BLaER1 (cell line): ENCODE measurements around the gene PBX3.

Experiments
- H3K27ac ChIP-seq: shearing (Covaris generic); formaldehyde crosslinking; 2 replicates; pipeline ENCODE4 v1.8.1; 2022
- H3K27me3 ChIP-seq: shearing (Covaris generic); formaldehyde crosslinking; 2 replicates; pipeline ENCODE4 v1.8.1; 2022
- H3K36me3 ChIP-seq: shearing (Covaris generic); formaldehyde crosslinking; 2 replicates; pipeline ENCODE4 v1.8.1; 2022
- H3K4me1 ChIP-seq: shearing (Covaris generic); formaldehyde crosslinking; 2 replicates; pipeline ENCODE4 v1.8.1; 2022
- H3K4me2 ChIP-seq: shearing (Covaris generic); formaldehyde crosslinking; 2 replicates; pipeline ENCODE4 v1.8.1; 2022
- H3K4me3 ChIP-seq: shearing (Covaris generic); formaldehyde crosslinking; 2 replicates; pipeline ENCODE4 v1.8.1; 2022
- H3K9ac ChIP-seq: shearing (Covaris generic); formaldehyde crosslinking; 2 replicates; pipeline ENCODE4 v1.8.1; 2022
- H3K9me3 ChIP-seq: shearing (Covaris generic); formaldehyde crosslinking; 2 replicates; pipeline ENCODE4 v1.8.1; 2022
- H4K20me1 ChIP-seq: shearing (Covaris generic); formaldehyde crosslinking; 2 replicates; pipeline ENCODE4 v1.8.1; 2022
- Cebpa-rat ChIP-seq: shearing (Covaris generic); IDR thresholded peaks from 2 replicates; pipeline ENCODE4 v1.8.1; 2022

The PBX3 gene

GRCh38 chr9:125972012-125972729, 225.0 kb downstream of the PBX3 start:
- H3K9ac ChIP-seq, result no peak overlapping the region
- no peak for TF ChIP-seq Cebpa-rat
- no peak overlapping the region for H3K4me3 ChIP-seq
- no peaks in the 10 kb centered on the region for H3K9me3 ChIP-seq
- no peaks in the 10 kb centered on the region for H3K27me3 ChIP-seq
- no peak overlapping the region for H3K4me2 ChIP-seq
- peaks cover 34% of the 10 kb centered on the region for H3K4me1 ChIP-seq
- H3K27ac ChIP-seq, result no peak overlapping the region
- H3K36me3 ChIP-seq, result no peaks in the 10 kb centered on the region
- H4K20me1 ChIP-seq, result no peaks in the 10 kb centered on the region

GRCh38 chr9:125973547-125973946, 226.4 kb downstream of the PBX3 start:
- no peak overlapping the region for H3K4me2 ChIP-seq
- no peak for TF ChIP-seq Cebpa-rat
- no peak overlapping the region for H3K9ac ChIP-seq
- no peak overlapping the region for H3K27ac ChIP-seq
- H3K27me3 ChIP-seq, result no peaks in the 10 kb centered on the region
- H3K36me3 ChIP-seq, result no peaks in the 10 kb centered on the region
- H4K20me1 ChIP-seq, result no peaks in the 10 kb centered on the region
- H3K4me1 ChIP-seq, result peaks cover 21% of the 10 kb centered on the region
- H3K4me3 ChIP-seq, result no peak overlapping the region
- H3K9me3 ChIP-seq, result 0 out of 2 replicates have a peak, but pooled peaks cover 5% of the 10 kb centered on the region

- no peaks in the 10 kb centered on the region for H4K20me1 ChIP-seq
- no peaks in the 10 kb centered on the region for H3K27me3 ChIP-seq
- no peak overlapping the region for H3K4me3 ChIP-seq
- TF ChIP-seq Cebpa-rat, result no peak
- peaks cover 10% of the 10 kb centered on the region for H3K9me3 ChIP-seq
- H3K27ac ChIP-seq, result no peak overlapping the region
- H3K36me3 ChIP-seq, result no peaks in the 10 kb centered on the region
- no peak overlapping the region for H3K4me2 ChIP-seq
- peaks cover 9% of the 10 kb centered on the region for H3K4me1 ChIP-seq
- no peak overlapping the region for H3K9ac ChIP-seq
Observed at GRCh38 chr9:125974705-125975104, 227.5 kb downstream of the PBX3 start.

- Histone ChIP-seq H3K9ac (no peak overlapping the region), H3K27me3 (no peaks in the 10 kb centered on the region), H4K20me1 (no peaks in the 10 kb centered on the region), H3K4me1 (no peaks in the 10 kb centered on the region), H3K4me2 (no peak overlapping the region), H3K36me3 (no peaks in the 10 kb centered on the region; the same call in 1 of the 2 replicates), H3K27ac (no peak overlapping the region), H3K4me3 (no peak overlapping the region), H3K9me3 (peaks cover 20% of the 10 kb centered on the region)
- TF ChIP-seq Cebpa-rat, result no peak
Observed at GRCh38 chr9:125977223-125977622, 230.1 kb downstream of the PBX3 start.

GRCh38 chr9:125979383-125979782, 232.2 kb downstream of the PBX3 start:
- Histone ChIP-seq H3K4me2 (no peak overlapping the region), H3K9ac (no peak overlapping the region), H3K4me1 (no peaks in the 10 kb centered on the region), H3K36me3 (no peaks in the 10 kb centered on the region; the same call in 1 of the 2 replicates), H3K4me3 (no peak overlapping the region), H3K9me3 (peaks cover 20% of the 10 kb centered on the region), H3K27ac (no peak overlapping the region), H4K20me1 (no peaks in the 10 kb centered on the region), H3K27me3 (no peaks in the 10 kb centered on the region)
- TF ChIP-seq Cebpa-rat, result no peak

GRCh38 chr9:125982798-125983406, 235.7 kb downstream of the PBX3 start:
- no peak for TF ChIP-seq Cebpa-rat
- no peak overlapping the region for H3K9ac ChIP-seq
- no peak overlapping the region for H3K4me3 ChIP-seq
- H3K4me1 ChIP-seq, result no peaks in the 10 kb centered on the region
- no peaks in the 10 kb centered on the region for H3K27me3 ChIP-seq
- H3K4me2 ChIP-seq, result no peak overlapping the region
- H3K27ac ChIP-seq, result no peak overlapping the region
- peaks cover 16% of the 10 kb centered on the region for H3K9me3 ChIP-seq
- H4K20me1 ChIP-seq, result no peaks in the 10 kb centered on the region
- no peaks in the 10 kb centered on the region; the same call in 1 of the 2 replicates for H3K36me3 ChIP-seq

GRCh38 chr9:125983681-125984080, 236.5 kb downstream of the PBX3 start:
- Histone ChIP-seq H3K4me3 (no peak overlapping the region), H4K20me1 (no peaks in the 10 kb centered on the region), H3K27ac (no peak overlapping the region), H3K4me1 (no peaks in the 10 kb centered on the region), H3K27me3 (no peaks in the 10 kb centered on the region), H3K9ac (no peak overlapping the region), H3K36me3 (no peaks in the 10 kb centered on the region; the same call in 1 of the 2 replicates), H3K9me3 (peaks cover 15% of the 10 kb centered on the region), H3K4me2 (no peak overlapping the region)
- TF ChIP-seq Cebpa-rat, result no peak

GRCh38 chr9:125984461-125984860, 237.3 kb downstream of the PBX3 start:
- Histone ChIP-seq H3K9ac (no peak overlapping the region), H3K36me3 (no peaks in the 10 kb centered on the region; the same call in 1 of the 2 replicates), H3K9me3 (peaks cover 12% of the 10 kb centered on the region), H3K27me3 (no peaks in the 10 kb centered on the region), H3K27ac (no peak overlapping the region), H3K4me1 (no peaks in the 10 kb centered on the region), H4K20me1 (no peaks in the 10 kb centered on the region), H3K4me2 (no peak overlapping the region), H3K4me3 (no peak overlapping the region)
- TF ChIP-seq Cebpa-rat, result no peak

- Histone ChIP-seq H3K27me3 (no peaks in the 10 kb centered on the region), H3K36me3 (no peaks in the 10 kb centered on the region; the same call in 1 of the 2 replicates), H4K20me1 (no peaks in the 10 kb centered on the region), H3K4me2 (no peak overlapping the region), H3K9ac (no peak overlapping the region), H3K9me3 (peaks cover 3% of the 10 kb centered on the region), H3K4me1 (no peaks in the 10 kb centered on the region), H3K27ac (no peak overlapping the region), H3K4me3 (no peak overlapping the region)
- TF ChIP-seq Cebpa-rat, result no peak
Observed at GRCh38 chr9:125985142-125985997, 238.2 kb downstream of the PBX3 start.
